Thyroid gland (tissue), 4 donors: ENCODE measurements around the gene GHITM.

Source experiments
- CTCF ChIP-seq, 6 experiments: fragments of 200-600 bp in 3 of 6; fragments of 450-650 bp in 3 of 6; sonication (generic) in 3 of 6; IDR thresholded peaks; one replicate each; pipeline ENCODE4 v1.5.1; 2016 to 2019; ENCODE audit warnings: antibody characterized with exemption in 6 of 6, mild to moderate bottlenecking in 2 of 6, inconsistent platforms in 1 of 6, moderate library complexity in 1 of 6
- POLR2A ChIP-seq, 2 donors: fragments of 450-650 bp; IDR thresholded peaks; one replicate each; pipeline ENCODE4 v1.6.1; 2017; ENCODE audit warnings: antibody characterized with exemption in 2 of 2, mild to moderate bottlenecking in 2 of 2, moderate library complexity in 1 of 2

DNA sequence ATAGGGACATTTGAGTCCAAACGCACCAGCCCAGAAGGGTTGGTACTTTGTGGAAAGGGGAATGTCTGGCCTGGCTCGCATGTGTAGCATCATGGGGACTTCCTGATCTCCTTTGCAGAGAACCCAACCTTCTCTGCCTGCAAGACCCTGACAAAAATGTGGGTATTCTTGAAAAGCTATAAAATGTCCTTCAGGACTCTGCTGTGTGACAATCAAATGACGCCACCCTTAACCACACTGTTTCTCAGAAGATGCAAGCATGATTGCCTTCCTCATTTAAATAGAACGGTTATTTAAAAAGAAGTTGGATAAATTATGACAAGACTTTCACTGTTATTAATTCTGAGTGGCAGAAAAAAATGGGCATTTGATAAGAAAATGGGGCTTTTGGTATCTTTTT lies 19.2 kb downstream of the GHITM start:
- no peak for TF ChIP-seq CTCF (IDR thresholded peaks at IDR 0.05)
- no peak for TF ChIP-seq POLR2A (IDR thresholded peaks at IDR 0.05)
